Measurements from ENCODE around the gene TMEM38A. TPM values are rescaled to one million over a fixed set of nuclear protein-coding genes. Genes with fewer than 3 reads are reported as not detected.
A peak's percentile ranks its signal among the peaks of the same experiment; 100 is the strongest.

The TMEM38A gene
- total and polyA plus RNA-seq, 9 of the 15 experiments (the other 6 are each of a cell fraction or from before 2014, with no cell fraction given), result 0.35 to 2.1 (median 1.2) TPM

DNA sequence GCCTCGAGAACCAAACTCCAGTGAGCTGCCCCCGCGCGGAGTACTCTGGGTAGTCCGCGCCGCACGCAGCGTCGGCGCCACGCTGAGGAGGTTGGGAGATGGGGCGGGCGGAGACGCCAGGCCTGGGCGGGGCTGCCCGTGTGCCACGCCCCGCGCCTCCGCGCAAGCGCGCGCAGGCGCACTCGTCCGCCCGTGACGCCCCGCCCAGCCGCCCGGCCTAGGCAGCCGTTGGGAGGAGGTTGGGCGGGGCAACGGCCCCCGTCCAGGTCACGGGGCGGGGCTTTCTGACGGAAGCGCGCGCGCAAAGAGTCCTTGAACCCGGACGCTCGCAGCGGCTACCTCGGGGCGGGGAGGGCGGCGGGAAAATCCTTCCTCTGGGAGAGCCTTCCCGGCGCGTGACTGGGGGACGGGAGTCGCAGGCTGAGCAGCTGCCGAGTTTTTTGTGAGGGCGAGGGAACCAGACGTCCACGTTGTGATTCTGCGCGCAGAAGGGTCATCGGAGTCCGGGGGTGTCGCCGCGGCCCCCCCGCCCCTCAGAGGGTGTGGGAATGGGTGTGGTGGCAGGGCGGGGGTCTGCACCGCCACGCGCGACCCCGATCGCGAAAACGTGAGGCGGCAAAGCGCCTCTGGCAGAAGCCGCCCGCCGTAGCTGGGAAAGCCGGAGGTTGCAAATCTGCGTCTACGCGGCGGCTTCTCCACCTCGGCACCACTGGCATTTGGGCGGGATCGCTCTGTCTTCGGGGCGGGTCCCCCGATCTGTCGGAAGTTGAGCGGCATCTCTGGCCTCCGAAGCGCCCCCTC is 32.6 kb upstream of the TMEM38A start, which contains the start of gene MED26 (continued):
- TF ChIP-seq, protein P1, sequence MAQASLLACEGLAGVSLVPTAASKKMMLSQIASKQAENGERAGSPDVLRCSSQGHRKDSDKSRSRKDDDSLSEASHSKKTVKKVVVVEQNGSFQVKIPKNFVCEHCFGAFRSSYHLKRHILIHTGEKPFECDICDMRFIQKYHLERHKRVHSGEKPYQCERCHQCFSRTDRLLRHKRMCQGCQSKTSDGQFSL (CRISPR knock-in tag; IDR thresholded peaks at IDR 0.05), result peak; percentile 71
- TF ChIP-seq, protein P1 (tag; IDR thresholded peaks at IDR 0.05), result no peak
- TF ChIP-seq ZNF518B (CRISPR knock-in tag; IDR thresholded peaks at IDR 0.05), result no peak
- TF ChIP-seq HINFP (tag; conservative IDR thresholded peaks at IDR 0.05; ENCODE audit: low read depth), result no peak
- TF ChIP-seq YY1 (IDR thresholded peaks at IDR 0.05; ENCODE audit: borderline replicate concordance in 1 of 3, control insufficient read depth in 1 of 3, extremely low read depth in 1 of 3, insufficient read depth in 3 of 3, insufficient read length in 1 of 3, insufficient replicate concordance in 2 of 3, low read depth in 1 of 3, low read length in 2 of 3), result peak in 2 of 3 experiments; percentile 34 to 68
- peak; percentile 28; the same call in 1 of the 2 replicates for TF ChIP-seq DMBX1 (CRISPR knock-in tag; IDR thresholded peaks at IDR 0.05; ENCODE audit: borderline replicate concordance)
- TF ChIP-seq CTCFL (IDR thresholded peaks at IDR 0.05; ENCODE audit: borderline replicate concordance, insufficient read depth, low read depth, low read length, poor library complexity, severe bottlenecking), result peak; percentile 13
- TF ChIP-seq CREB1 (IDR thresholded peaks at IDR 0.05), result peak; percentile 83
- TF ChIP-seq CREB1 (CRISPR knock-in tag; IDR thresholded peaks at IDR 0.05), result peak; percentile 27; the same call in 1 of the 2 replicates
